ENCODE results near the gene RPH3AL. TPM values are rescaled to one million over a fixed set of nuclear protein-coding genes. Genes with fewer than 3 reads are reported as not detected.

Gene RPH3AL
- polyA plus RNA-seq, 1 experiment = 4.0 TPM

DNA sequence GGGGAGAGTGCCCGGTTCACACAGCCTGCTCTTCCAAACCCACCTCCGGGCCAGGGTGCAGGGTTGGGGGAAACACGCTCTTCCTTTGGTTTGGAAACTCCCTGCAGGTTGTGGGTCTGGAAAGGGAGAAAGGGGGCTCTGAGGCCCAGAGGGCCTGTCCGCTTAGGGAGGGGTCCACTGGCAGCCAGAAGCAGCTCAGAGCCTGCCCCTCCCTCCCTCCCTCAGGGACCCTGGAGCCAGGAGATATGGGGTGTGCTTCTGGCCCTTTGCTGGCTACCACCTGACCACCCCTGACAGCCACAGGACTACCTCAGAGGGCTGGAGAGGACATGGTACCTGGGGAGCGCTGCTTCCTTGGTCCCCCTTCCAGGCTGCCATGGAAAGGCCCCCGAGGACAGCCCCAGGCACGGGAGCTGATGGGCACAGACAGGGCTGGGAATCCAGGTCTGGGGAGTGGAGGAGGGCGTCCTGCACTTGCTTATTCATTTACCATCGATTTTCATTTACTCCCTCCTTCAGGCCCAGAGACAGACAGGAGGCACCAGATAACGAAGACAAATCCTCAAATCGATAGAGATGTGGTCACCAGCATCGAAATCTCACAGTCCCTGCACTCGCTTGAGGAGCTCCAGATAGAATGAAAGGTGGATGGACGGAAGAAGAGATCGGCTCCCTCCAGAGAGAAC lies 122.8 kb downstream of the RPH3AL start:
- Histone ChIP-seq H3K4me3 (ENCODE audit: low read depth, low read length) (no peak overlapping the region), H3K36me3 (ENCODE audit: control insufficient read depth, insufficient read depth, low read length) (no peaks in the 10 kb centered on the region), H3K27me3 (ENCODE audit: control insufficient read depth, insufficient read depth, low read length) (peaks cover 1% of the 10 kb centered on the region; the same call in 1 of the 2 replicates)
- CTCF ChIA-PET = no interaction called here
- no peak for DNase-seq (ENCODE audit: low read depth)
- POLR2A ChIA-PET = no interaction called here
- TF ChIP-seq, protein P1, sequence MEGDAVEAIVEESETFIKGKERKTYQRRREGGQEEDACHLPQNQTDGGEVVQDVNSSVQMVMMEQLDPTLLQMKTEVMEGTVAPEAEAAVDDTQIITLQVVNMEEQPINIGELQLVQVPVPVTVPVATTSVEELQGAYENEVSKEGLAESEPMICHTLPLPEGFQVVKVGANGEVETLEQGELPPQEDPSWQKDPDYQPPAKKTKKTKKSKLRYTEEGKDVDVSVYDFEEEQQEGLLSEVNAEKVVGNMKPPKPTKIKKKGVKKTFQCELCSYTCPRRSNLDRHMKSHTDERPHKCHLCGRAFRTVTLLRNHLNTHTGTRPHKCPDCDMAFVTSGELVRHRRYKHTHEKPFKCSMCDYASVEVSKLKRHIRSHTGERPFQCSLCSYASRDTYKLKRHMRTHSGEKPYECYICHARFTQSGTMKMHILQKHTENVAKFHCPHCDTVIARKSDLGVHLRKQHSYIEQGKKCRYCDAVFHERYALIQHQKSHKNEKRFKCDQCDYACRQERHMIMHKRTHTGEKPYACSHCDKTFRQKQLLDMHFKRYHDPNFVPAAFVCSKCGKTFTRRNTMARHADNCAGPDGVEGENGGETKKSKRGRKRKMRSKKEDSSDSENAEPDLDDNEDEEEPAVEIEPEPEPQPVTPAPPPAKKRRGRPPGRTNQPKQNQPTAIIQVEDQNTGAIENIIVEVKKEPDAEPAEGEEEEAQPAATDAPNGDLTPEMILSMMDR (IDR thresholded peaks at IDR 0.05; ENCODE audit: insufficient read depth, low read depth, low read length) = no peak

DNA sequence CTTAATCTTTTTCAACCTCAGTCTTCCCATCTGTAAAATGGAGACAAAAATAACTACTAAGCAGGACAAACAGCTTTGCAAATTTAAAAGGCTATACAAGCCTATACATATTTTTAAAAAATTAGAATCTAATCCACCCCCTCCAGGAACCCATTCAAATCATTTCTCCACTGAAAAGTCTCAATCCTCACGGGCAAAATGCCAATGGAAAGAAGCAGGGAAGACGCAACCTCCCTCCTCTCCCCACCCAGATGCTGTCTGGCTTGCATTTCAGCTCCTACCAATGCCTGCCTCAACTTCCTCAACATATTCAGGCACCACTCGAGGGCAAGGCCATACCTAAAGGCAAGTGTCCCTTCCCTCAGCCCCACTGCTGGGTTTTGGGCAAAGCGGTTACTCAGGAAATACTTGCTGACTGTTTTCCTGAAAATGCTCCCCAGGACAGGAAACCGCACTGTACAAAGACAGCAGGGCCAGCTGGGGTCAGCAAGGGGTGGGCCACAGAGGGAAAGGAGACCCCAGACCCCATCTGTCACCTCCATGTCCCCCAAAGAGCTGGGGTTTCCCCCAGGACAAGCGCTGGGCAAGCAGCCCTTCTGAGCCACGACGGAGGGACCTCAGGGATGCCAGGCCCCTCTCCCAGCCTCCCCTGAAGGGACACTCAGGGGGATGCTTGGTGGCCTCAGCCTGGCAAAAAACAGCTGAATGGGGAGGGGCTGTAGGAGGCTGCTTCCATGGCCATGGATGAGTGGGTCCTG lies 123.5 kb downstream of the RPH3AL start:
- TF ChIP-seq, protein P1 (IDR thresholded peaks at IDR 0.05; ENCODE audit: insufficient read depth, low read depth, low read length) = no peak
- POLR2A ChIA-PET = interaction anchor here (0.5 kb wide), 1 partner anchor 73 kb away, joined by 3 read pairs; no protein-coding TSS in a partner anchor
- CTCF ChIA-PET = no interaction called here

DNA sequence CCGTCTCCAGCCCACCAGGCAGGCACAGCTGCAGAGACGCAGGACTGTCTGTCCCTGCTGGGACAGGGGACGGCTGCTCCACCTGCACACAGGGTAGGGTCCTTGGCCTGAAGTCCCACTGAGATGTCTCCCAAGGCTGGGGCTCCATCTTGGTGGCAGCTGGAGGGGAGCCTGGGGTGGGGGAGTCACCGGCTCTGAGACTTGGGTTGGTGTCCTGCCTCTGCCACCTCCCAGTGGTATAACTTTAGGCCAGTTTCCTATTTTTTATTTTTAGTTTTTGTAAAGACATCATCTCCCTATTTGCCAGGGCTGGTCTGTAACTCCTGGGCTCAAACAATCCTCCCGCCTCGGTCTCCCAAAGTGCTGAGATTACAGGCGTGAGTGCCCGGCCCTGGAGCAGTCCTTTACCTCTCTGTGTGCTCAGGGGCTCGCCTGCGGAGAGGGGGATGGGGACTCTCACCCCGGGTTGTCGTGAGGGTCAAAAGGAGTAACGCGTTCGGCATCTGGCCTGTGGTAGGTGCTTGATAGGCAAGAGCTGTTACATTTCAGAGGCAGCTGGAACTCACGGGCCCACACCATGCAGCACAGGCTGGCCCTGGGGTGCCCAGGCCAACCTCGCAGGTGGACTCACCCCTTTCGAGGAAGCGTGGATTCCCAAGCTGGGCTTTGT lies 124.5 kb downstream of the RPH3AL start:
- TF ChIP-seq, protein P1 (IDR thresholded peaks at IDR 0.05; ENCODE audit: insufficient read depth, low read depth, low read length) = no peak
- Histone ChIP-seq H3K27me3 (ENCODE audit: control insufficient read depth, insufficient read depth, low read length) (0 out of 2 replicates have a peak, but pooled peaks cover 1% of the 10 kb centered on the region), H3K36me3 (ENCODE audit: control insufficient read depth, insufficient read depth, low read length) (no peaks in the 10 kb centered on the region), H3K4me3 (ENCODE audit: low read depth, low read length) (no peak overlapping the region)
- DNase-seq (ENCODE audit: low read depth) = no peak
- ChIA-PET POLR2A (no interaction called here), CTCF (no interaction called here)

More for the DNA sequence above, 123.5 kb downstream of the RPH3AL start:
- Histone ChIP-seq H3K36me3 (ENCODE audit: control insufficient read depth, insufficient read depth, low read length) (no peaks in the 10 kb centered on the region), H3K27me3 (ENCODE audit: control insufficient read depth, insufficient read depth, low read length) (0 out of 2 replicates have a peak, but pooled peaks cover 1% of the 10 kb centered on the region), H3K4me3 (ENCODE audit: low read depth, low read length) (no peak overlapping the region)
- DNase-seq (ENCODE audit: low read depth) = no peak

DNA sequence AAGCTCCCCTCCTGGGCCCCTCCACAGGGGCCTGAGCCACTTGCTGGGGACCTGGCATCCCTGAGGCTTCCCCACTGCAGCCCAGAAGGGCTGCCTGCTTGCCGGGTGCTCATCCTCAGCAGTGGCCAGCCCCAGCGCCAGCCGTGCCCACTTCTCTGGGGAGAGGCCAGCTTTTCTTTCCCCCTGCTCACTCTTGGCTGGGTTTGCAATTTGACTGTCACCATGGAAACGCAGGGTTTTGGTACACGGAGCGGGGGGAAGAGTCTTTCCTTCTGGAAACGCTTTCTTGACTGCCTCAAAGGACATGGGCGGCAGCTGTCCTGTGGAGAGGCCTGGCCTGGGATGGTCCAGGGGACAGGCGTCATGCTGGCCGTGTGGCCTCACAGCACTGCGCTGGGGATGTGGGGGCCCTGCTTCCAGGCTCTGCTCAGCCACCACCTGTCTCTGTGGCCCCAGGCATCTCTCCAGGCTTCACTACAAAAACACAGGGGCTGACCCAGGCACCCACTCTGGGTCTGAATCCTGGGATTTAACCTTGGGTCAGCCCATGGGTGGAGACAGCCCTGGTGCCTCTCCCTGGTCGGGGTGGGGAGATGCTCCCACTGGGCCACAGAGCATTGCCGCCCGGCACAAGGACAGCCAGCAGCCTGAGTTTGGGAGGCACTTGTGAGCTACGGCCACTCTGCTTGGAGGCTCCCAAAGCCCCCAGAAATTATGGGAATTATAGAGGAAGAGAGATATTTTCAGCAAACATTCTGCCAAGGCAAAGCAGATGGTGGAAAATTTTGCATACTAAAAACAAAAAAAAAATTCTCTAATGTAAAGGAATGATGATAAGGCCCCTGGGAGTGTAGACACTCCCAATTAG lies 125.3 kb downstream of the RPH3AL start:
- Histone ChIP-seq H3K27me3 (ENCODE audit: control insufficient read depth, insufficient read depth, low read length) (0 out of 2 replicates have a peak, but pooled peaks cover 1% of the 10 kb centered on the region), H3K4me3 (ENCODE audit: low read depth, low read length) (no peak overlapping the region), H3K36me3 (ENCODE audit: control insufficient read depth, insufficient read depth, low read length) (no peaks in the 10 kb centered on the region)
- ChIA-PET CTCF (no interaction called here), POLR2A (no interaction called here)
- DNase-seq (ENCODE audit: low read depth) = no peak
- TF ChIP-seq, protein P1 (IDR thresholded peaks at IDR 0.05; ENCODE audit: insufficient read depth, low read depth, low read length) = no peak
